Renal cortical epithelial cell (primary cell): ENCODE measurements around the gene MIA2. TPM values are rescaled to one million over a fixed set of nuclear protein-coding genes. Genes with fewer than 3 reads are reported as not detected.
"Not testable (repeated sequence)": the region's sequence is repeated elsewhere in the genome, so short reads cannot be mapped to it uniquely, and the experiment has no call there.

Source experiments
- DNase-seq: peaks from one replicate; pipeline ENCODE4 v3.0.0-alpha.2; 2011; ENCODE audit warnings: low read depth
- total RNA-seq: library from RNA; depleted of rRNA; stranded (reverse); fragments of >200 nt; gene quantifications from 2 replicates; pipeline ENCODE4 v1.2.3, GENCODE V29; 2014

Gene MIA2
- total RNA-seq, 1 donor from 2014 or later, result 81.8 TPM

DNA sequence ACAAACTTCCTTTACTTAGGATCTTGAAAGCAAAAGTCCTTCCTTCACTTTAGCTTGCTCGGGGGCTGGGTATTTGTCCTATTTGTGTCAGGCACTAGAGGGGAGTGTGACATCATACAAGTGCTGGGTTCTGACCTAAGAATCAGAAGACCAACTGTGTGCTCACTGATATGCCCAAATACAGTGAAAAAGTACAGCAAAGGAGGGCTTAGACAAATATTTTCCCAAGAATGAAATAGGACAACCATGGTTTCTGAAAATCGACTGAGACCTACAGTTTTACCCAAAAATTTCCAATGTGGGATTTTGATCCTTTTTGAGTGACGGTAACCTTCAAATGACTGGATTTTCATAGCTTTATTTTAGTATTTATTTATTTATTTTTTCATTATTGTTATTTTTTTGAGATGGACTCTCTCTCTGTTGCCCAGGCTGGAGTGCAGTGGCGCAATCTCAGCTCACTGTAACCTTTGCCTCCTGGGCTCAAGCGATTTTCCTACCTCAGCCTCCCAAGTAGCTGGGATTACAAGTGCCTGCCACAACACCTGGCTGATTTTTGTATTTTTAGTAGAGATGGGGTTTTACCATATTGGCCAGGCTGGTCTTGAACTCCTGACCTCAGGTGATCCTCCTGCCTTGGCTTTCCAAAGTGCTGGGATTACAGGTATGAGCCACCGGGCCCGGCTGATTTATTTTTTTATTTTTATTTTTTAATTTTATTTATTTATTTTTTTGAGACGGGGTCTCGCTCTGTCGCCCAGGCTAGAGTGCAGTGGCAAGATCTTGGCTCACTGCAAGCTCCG is 1.8 kb upstream of the MIA2 start:
- DNase-seq, result peak; percentile 63

GRCh38 chr14:39232554-39233415 is 930 bp upstream of the MIA2 start:
- peak; percentile 76 for DNase-seq

- not testable (repeated sequence) for DNase-seq
Observed at GRCh38 chr14:39234986-39235385, 1.3 kb downstream of the MIA2 start.

DNA sequence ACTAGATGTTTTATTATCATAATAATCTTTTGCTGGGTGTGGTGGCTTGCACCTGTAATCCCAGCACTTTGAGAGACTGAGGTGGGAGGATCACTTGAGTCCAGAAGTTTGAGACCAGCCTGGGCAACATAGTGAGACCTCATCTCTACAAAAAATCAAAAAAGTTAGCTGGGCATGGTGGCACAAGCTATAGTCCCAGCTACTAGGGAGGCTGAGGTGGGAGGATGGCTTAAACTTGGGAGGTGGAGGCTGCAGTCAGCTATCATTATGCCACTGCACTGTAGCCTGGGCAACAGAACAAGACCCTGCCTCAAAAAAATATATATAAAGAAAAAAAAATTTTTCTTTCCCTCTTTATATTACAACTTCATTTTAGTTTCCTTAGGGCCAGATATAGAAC is 1.8 kb downstream of the MIA2 start:
- not testable (repeated sequence) for DNase-seq

DNA sequence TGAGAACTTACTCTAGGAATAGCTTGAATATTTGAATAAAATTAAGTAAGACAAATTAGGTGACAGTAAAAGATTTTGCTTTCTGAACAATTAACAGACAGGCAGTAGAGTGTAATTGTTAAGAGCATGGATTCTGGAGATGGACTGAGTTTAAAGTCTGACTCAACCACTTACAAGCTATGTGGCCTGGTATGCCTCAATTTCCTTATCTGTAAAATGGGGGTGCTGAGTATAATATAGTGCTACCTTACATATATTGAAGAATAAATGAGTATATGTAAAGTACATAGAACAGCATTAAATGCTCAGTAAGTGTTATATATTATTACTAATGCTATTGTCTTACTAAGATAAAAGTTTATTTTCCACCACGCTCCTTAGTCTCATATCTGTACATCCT is 7.1 kb downstream of the MIA2 start:
- no peak for DNase-seq

DNA sequence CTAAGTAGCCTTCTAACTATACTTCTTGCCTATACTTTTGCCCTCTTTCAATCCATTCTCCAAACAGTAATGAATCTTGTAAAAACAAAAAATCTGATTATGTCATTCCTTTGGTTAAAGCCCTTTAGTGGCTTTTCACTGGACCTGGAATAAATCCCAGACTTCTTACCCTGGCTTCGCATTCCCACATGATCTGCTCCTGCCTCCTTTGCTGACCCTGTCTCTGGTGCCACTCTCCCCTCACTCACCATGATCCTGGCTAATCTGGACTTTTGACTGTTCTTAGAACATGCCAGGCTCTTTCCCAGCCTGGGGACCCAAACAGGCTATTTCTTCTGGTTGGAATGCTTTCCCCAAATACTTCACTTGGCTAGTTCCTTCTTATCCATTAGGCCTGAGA is 7.9 kb downstream of the MIA2 start:
- no peak for DNase-seq

DNA sequence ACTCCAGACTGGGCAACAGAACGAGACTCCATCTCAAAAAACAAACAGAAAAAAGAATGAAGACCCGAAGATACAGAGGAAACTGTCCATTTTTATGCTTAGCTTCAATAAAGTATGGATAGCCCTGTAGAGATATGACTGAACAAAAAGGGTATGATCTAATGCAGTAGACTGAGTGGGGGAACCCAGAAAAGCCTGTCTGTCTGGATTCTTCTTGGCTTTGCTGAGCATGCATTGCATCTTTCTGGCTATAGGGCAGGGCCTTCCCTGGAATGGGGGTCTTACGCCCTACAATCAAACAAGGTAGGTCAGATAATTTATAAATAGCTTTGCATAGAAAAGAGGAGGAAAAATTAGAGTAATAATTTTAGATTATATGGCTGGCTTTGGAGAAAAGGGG is 10.1 kb downstream of the MIA2 start:
- DNase-seq, result no peak

GRCh38 chr14:39246618-39247017 is 12.9 kb downstream of the MIA2 start:
- DNase-seq, result no peak

DNA sequence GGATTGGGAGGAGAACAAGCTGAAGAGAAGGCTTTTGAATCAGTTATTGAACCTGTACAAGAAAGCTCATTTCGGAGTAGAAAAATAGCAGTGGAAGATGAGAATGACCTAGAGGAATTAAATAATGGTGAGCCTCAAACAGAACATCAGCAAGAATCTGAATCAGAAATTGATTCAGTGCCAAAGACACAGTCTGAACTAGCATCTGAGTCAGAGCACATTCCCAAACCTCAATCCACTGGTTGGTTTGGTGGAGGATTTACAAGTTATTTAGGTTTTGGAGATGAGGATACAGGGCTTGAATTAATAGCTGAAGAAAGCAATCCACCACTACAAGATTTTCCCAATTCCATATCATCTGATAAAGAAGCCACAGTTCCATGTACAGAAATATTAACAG is 13.5 kb downstream of the MIA2 start:
- DNase-seq, result peak; percentile 86

DNA sequence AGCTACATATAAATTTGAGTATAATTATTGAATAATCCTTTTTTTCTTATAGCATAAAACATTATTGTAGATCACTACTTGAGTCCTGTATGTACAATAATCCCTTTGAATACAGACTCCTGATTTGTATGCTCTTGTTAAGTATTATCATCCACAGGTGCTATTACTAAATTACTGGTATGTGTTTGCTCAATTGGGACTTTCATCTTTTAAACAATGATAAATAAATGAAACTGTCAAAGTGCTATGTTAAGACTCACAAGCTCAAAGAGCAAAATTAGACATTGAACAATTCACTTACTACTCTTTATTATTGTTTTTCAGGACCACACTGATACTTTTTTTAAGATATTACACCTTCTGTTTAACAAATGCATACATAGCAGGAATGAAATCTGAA is 17.8 kb downstream of the MIA2 start:
- DNase-seq, result no peak

DNA sequence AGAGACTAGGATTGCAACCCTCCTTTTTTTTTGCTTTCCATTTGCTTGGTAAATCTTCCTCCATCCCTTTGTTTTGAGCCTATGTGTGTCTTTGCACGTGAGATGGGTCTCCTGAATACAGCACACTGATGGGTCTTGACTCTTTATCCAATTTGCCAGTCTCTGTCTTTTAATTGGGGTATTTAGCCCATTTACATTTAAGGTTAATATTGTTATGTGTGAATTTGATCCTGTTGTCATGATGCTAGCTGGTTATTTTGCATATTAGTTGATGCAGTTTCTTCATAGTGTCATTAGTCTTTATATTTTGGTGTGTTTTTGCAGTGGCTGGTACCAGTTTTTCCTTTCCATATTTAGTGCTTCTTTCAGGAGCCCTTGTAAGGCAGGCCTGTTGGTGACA is 23.7 kb downstream of the MIA2 start:
- DNase-seq, result not testable (repeated sequence)

DNA sequence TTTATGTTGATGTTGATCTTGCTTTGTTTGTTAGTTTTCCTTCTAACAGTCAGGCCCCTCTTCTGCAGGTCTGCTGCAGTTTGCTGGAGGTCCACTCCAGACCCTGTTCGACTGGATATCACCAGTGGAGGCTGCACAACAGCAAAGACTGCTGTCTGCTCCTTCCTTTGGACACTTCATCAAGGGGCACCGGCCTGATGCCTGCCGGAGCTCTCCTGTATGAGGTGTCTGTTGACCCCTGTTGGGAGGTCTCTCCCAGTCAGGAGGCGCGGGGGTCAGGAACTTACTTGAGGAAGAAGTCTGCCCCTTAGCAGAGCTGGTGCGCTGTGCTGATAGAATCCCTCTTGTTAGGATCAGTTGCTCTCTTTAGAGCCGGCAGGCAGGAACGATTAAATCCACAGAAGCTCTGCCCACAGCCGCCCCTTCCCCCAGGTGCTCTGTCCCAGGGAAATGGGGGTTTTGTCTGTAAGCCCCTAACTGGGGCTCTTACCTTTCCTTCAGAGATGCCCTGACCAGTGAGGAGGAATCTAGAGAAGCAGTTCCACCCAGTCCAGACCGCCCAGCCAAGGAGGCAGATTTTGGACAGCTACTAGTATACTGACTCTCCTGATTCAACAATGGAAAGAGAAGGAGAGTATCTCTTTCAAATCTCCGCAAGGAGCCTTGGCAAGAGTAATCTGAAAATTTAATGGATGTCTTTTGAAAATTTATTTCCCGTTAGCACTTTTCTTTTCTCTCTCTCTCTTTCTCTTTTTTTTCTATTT is 25.2 kb downstream of the MIA2 start:
- no peak for DNase-seq

- DNase-seq, result not testable (repeated sequence)
Observed at GRCh38 chr14:39260161-39260560, 26.4 kb downstream of the MIA2 start.

DNA sequence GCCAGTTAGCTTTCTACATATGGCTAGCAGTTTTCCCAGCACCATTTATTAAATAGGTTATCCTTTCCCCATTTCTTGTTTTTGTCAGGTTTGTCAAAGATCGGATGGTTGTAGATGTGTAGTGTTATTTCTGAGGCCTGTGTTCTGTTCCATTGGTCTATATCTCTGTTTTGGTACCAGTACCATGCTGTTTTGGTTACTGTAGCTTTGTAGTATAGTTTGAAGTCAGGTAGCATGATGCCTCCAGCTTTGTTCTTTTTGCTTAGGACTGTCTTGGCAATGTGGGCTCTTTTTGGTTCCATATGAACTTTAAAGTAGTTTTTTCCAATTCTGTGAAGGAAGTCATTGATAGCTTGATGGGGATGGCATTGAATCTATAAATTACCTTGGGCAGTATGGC is 28.5 kb downstream of the MIA2 start:
- not testable (repeated sequence) for DNase-seq

DNA sequence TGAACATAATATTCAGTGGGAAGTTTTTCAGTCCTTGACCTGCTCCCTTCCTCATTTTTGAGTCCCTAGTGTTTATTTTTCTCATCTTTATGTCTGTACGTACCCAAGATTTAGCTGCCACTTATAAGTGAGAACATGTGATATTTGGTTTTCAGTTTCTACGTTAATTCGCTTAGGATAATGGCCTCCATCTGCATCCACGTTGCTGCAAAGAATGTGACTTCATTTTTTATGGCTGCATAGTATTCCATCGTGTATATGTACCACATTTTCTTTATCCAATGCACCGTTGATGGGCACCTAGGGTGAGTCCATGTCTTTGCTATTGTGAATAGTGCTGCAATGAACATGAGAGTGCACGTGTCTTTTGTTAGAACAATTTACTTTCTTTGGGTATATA is 30.3 kb downstream of the MIA2 start:
- DNase-seq, result no peak

DNA sequence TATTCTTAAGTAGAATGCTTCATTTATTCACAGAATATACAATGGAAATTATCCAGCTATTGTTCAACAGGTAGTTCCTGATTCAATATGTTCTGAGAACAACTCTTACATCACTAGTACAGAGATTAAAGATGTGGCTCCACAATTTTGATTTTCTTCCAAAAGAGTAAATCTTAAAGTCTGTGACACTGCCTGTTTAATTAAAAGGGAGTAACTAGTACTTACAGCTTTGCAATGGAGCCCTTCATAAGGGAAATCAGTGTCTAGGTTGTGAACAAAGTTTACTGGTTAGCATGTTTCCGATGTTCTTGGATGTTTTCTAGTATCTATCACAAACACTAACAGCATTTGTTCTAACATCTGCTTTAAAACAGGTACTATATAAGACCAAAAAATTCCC is 30.8 kb downstream of the MIA2 start:
- DNase-seq, result peak; percentile 40

DNA sequence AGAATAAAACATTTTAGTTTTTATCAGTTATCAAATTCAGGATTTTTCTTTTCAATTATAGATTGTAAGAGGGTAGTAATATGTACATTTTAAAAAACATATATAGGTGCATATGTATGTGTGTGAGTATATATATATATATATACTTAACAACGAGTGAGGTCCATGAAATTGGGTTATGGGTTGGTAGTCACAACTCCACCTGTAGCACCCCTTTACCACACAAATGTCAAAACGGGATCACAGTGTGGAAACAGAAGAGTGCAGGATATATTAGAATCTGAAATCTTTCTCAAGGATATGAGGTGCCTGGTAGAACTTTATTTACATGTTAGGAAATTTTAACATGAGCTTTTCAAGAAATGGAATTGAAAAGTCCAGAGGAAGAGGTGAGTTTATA is 31.3 kb downstream of the MIA2 start:
- DNase-seq, result peak; percentile 55

DNA sequence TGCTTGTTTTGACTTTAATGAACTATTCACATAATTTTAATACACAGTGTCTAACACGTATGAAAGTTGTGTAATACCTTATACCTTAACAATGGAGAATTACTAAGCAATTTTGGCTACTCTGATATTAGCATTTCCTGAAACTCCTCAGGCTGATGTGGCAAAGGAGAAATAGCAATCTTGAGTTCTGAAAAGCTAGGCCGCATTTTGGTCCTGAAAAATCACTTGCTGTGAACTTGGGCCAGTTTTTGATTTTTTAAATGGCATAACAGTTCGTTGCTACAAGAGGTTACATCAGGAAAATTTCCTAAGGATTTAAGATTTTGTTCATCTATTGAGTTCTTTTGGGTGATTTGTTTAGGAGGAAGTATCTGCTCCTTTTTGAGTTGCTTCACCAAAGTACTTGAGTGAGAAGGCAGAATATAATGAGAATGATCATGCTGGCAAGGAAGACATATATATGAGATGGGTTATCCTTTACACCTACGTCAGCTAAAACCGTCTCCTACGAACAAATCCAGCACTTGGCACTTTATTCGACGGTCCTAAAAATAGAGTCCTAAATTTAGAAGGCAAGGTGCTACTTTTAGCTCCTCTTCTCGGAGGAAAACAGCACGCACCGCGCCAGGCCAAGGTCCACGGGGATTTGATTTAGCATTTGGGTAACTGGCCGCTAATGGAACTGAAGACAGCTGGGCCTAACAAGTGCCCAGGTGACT is 32.2 kb downstream of the MIA2 start:
- DNase-seq, result peak; percentile 49

DNA sequence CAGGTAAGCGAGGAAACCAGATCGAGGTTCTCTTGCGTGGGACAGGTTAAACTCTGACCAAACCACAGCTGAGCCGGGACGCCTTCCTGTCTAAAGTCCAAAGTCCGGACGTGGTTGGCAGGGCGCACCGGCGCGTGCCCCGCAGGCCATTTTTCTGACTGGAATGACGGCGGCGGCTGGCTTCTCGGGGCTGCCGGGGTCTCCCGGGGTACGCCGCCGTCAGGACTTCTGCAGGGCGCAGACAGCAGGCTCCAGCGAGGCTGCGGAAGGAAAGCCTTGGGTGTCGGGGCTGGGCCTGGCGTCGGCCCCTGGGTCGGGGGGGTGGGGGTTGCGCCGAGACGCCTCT is 32.8 kb downstream of the MIA2 start:
- DNase-seq, result peak; percentile 82

- DNase-seq, result peak; percentile 61
Observed at GRCh38 chr14:39266871-39267607, 33.3 kb downstream of the MIA2 start.

DNA sequence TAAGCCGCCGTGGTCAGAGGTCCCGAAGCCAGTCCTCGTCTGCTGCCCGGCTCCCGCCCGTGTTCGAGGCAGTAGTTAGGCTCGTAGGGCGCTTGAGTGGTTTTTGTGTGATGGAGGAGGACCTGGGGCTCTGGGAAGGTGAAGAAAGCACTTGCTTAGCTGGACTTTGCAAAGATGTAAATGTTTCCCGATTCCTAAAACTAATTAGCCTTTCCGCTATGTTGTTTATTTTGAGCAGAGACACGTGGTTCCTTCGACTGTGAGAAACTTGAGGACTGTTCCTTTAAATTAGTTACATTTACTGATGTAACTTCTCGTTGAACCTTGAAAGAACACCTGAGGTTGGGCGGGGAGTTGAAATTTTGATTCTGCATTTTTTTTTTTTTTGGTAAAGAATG is 33.9 kb downstream of the MIA2 start:
- DNase-seq, result peak; percentile 23
